Dermis microvascular lymphatic vessel endothelial cell (primary cell): ENCODE results near the gene DMXL1. TPM values are rescaled to one million over a fixed set of nuclear protein-coding genes. Genes with fewer than 3 reads are reported as not detected.
"Not testable (repeated sequence)": the region's sequence is repeated elsewhere in the genome, so short reads cannot be mapped to it uniquely, and the experiment has no call there.

Experiments
- DNase-seq, 2 donors: peaks; one replicate each; pipeline versions ENCODE4 v3.0.0 to v3.0.0-alpha.2; 2010; ENCODE audit warnings: low read depth in 2 of 2
- total RNA-seq: library from RNA; depleted of rRNA; stranded (reverse); fragments of >200 nt; gene quantifications from 2 replicates; pipeline ENCODE4 v1.2.1, GENCODE V29; 2014

DMXL1 gene
- total RNA-seq, 1 donor from 2014 or later, result 17.7 TPM

DNA sequence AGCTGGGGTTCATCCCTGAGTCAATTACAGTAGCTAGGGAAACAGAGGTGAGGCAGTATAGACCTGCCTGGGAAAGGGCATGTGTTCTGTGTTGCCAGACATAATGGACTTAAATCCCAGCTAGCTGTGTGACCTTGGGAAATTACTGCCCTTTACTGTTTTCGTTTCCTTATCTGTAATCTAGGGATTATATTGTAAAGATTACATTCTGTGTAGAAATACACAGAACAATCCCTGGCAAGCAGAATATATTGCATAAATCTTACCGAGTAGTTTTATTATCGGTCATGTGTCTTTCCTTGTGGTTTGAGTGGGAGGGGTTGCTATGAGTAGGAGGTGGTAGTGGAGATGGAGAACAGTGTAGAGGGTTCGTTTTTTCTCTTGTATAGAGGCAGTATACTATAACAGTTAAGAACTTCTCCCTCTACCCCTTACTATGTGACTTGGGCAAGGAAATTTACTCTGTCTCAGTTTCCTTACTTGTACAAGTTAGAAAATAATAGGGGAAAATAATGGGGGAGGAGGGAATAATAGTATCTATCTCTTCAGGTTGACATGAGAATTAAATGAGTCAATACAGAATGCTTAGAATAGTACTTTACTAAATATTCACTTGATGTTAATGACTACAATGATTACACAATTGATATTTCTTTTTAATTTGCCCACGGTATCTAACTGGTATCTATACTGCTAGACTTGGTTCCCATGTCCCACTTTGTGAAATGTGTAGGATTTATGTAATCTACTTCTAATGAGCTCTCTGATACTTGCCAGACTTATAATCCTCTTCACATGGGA, 7.1 kb upstream of the DMXL1 start:
- no peak for DNase-seq

DNA sequence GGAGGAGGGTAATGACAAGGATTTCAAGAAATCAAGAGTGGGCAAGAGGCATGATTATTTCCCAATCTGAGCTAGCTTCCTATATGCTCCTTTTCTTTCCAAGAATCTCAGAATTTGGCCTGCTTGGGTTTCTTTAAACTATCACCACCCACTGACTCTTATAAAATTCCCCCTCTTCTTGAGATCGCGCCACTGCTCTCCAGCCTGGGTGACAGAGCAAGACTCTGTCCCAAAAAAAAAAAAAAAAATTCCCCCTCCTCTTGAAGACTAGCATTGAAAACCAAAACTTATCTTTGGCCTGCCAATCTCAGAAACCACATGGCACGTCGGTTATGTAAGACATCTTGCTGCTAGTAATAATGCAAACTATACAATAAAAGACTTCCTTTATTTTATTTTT, 3.4 kb upstream of the DMXL1 start:
- DNase-seq, result no peak

DNA sequence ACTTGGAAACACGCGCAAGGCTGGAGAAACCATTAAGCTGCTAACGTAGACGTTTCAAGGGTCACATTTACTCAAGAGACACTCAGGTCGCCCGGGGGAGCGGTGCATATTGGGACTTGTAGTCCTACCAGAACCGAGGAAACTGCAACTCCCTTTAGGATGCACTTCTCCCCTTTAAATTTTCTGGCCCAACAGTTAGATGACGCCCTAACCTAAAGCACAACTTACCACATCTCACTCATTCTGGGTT, 384 bp upstream of the DMXL1 start:
- no peak for DNase-seq

DNA sequence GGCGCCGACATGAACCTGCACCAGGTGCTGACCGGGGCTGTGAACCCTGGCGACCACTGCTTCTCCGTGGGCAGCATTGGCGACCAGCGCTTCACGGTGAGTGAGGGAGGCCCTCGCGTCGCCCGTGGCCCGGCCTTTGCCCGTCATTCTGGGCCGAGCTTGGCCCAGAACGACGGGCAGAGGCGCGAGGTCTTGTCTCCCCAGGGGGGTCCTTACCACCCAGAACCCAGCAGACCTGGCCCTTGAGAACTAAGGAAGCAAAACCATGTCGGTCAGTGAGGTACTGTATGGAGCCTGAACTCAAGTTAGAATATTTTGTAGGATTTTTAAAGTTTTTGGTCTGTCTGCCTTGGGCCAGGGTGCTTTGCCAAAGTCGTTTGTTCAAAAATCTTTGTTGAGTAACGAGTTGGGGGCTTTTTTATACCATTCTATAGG, 691 bp downstream of the DMXL1 start:
- DNase-seq, result no peak

- DNase-seq, result no peak
These were observed 1.6 kb downstream of the DMXL1 start for GRCh38 chr5:119072496-119072895.

DNA sequence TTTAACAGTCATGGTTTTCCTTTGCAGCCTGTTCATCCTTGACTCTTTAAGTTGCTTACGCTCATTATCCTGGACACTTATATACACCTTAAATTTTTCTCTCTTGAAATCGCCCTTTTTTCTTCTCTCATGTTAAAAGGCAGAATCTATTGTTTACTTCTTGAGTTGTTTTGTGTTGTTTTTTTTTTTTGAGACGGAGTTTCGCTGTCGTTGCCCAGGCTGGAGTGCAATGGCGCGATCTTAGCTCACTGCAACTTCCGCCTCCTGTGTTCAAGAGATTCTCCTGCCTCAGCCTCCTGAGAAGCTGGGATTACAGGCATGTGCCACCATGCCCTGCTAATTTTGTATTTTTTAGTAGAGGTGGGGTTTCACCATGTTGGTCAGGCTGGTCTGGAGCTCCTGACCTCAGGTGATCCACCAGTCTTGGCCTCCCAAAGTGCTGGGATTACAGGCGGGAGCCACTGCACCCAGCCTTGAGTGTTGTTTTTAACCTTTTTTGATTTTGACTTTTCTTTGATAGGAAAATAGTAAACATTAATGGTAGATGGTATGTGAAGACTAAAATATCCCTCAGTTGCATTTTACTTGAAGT, 3.0 kb downstream of the DMXL1 start:
- not testable (repeated sequence) for DNase-seq

DNA sequence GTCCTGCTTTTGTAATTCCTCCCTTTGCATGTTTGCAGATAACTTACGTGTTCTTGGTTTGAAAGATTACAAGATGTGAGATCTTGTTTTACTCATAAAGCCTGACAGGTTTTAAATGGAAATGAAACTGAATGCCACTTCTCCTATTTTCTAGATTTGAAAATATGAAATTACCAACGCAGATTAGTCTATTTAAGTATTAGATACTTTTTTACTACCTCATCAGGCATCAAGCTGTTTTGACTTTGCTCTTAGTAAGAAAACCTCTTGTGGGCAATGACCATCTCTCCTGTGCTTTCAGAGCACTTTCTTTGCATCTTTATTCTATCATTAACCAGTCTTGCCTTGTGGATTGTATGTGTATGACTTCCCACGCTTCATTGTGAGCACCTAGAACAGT, 3.5 kb downstream of the DMXL1 start:
- DNase-seq, result no peak

DNA sequence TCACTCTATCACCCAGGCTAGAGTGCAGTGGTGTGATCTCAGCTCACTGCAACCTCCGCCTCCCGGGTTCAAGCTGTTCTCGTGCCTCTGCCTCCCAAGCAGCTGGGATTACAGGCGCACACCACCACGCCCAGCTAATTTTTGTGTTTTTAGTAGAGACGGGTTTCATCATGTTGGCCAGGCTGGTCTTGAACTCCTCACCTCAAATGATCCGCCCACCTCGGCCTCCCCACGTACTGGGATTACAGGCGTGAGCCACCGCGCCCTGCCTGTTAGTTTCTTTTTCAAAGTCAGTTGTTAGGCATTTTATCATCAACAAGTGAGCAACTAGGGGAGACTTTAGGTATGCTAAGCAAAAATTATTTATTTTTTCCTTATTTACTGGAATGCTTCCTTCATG, 4.4 kb downstream of the DMXL1 start:
- DNase-seq, result not testable (repeated sequence)

- DNase-seq, result no peak
These were observed 5.2 kb downstream of the DMXL1 start for GRCh38 chr5:119076080-119076479.

- no peak for DNase-seq
These were observed 6.6 kb downstream of the DMXL1 start for GRCh38 chr5:119077444-119077843.

GRCh38 chr5:119078071-119078846, 7.4 kb downstream of the DMXL1 start:
- no peak for DNase-seq

DNA sequence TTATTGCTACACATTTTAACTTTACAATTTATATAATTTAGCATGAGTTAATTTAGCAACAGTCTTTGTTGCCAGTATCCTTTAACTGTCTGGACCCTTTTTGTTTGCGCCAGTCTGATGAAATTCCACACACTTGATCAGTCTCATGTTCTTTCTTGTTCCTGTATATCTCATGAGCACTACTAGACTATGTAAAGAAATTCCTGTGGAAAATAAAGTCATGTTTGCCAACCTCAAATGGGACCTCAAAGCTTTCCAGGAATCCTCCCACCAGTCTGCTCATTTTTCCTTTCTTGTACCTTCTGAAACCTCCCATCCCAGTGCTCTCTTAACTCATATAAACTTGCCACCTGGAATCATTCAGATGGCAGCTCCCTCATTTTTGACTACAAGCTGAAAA, 8.0 kb downstream of the DMXL1 start:
- DNase-seq, result no peak

GRCh38 chr5:119079318-119079921, 8.5 kb downstream of the DMXL1 start:
- DNase-seq, result no peak

GRCh38 chr5:119080936-119081335, 10.0 kb downstream of the DMXL1 start:
- DNase-seq, result no peak

DNA sequence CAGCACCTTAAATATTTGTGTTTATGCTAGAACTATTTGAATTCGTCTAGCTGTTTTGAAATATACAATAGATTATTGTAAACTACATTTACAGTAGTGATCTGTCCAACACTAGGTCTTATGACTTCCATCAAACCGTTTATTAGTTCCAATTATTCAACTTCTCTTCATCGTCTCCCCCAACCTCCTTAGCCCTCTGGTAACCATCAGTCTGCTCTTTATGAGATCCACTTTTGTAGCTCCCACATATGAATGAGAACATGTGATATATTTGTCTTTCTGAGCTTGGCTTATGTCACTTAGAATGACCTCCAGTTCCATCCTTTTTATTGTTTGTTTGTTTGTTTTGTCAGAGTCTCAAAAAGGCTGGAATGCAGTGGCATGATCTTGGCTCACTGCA, 11.8 kb downstream of the DMXL1 start:
- DNase-seq, result no peak

DNA sequence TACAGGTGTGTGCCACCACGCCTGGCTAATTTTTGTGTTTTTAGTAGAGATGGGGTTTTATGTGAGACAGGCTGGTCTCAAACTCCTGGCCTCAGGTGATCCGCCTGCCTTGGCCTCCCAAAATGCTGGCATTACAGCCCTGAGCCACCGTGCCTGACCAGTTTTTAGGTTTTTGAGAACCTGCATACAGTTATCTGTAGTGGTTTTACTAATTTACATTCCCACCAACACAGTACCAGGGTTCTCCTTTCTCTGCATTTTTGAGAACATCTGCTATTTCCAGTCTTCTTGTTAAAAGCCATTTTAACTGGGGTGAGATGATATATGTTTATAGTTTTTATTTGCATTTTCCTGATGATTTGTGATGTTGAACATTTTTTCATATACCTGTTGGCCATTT, 12.8 kb downstream of the DMXL1 start:
- no peak for DNase-seq

DNA sequence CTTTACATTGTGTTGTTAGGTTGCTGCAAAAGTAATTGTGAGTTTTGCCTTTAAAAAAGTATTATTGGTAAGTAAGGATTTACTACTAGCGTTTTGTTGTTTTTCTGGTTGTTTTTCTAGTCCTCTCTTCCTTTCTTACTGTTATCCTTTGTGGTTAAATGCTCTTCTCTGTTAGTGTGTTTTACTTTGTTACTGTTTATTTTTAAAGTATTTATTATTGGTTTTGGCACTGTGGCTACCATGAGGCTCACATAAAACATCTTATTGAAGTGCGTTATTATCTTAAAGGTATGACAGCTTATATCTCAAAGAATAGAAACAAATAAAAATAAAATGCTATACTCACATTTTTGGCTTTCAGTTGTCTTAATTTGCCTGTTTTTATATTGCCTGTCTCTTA, 17.6 kb downstream of the DMXL1 start:
- DNase-seq, result no peak

DNA sequence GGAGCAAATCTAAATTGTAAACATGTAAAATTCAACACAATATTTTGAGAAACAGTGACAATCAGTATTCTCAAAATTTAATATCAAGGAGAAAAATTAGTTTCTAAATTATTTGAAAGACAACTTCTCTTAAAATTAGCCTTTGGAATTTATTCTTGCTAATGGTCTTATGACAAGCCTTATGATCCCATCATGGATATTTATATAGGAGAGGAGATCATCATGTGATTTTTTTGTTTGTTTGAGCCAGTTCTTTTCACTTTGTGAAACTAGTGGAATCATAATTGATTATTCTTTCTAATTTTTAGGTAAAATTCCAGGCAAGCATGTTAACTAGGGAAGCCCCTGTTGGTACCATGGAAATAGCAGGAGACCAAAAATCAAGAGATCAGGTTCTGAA, 24.7 kb downstream of the DMXL1 start:
- no peak for DNase-seq

- no peak for DNase-seq
These were observed 35.1 kb downstream of the DMXL1 start for GRCh38 chr5:119105971-119106370.

GRCh38 chr5:119112151-119112550, 41.3 kb downstream of the DMXL1 start:
- no peak for DNase-seq

DNA sequence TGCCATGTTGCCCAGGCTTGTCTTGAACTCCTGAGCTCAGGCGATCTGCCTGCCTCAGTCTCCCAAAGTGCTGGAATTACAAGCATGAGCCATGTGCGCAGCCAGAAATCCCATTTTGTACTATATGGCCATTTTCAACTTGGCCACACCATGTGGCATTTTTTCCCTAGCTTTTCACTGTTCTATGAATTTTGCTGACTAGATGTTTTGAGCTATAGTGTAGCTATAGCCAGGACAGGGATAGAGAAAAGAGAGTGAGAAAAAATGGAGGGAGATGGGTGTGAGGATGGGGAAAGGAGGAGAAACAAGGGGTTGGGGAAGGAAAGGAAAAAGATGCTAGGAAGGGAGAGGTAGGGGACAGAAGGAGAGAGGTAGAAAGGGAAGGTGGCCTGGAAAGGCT, 46.4 kb downstream of the DMXL1 start:
- no peak for DNase-seq

- no peak for DNase-seq
These were observed 47.1 kb downstream of the DMXL1 start for GRCh38 chr5:119118000-119118399.
